Neural cell (in vitro differentiated cells): ENCODE data around the gene ZSCAN21. TPM values are rescaled to one million over a fixed set of nuclear protein-coding genes. Genes with fewer than 3 reads are reported as not detected.
A peak's percentile ranks its signal among the peaks of the same experiment; 100 is the strongest.

ENCODE experiments used
- H2AFZ ChIP-seq: fragments of 200-600, 300-800 bp; sonication (generic), shearing (Covaris generic); 2 replicates; pipeline ENCODE4 v1.6.0; 2014; ENCODE audit warnings: low read depth, mild to moderate bottlenecking, antibody characterized with exemption, low read length, moderate library complexity
- H3F3A ChIP-seq: fragments of 200-600 bp; shearing (Covaris generic); 2 replicates; pipeline ENCODE4 v1.6.1; 2016; ENCODE audit warnings: mild to moderate bottlenecking, moderate library complexity, mixed read lengths, antibody characterized with exemption, low read length; ENCODE audit not compliant: insufficient read depth, poor library complexity, severe bottlenecking
- H3K27ac ChIP-seq: fragments of 200-600, 300-800 bp; sonication (generic), shearing (Covaris generic); 2 replicates; pipeline ENCODE4 v1.5.1; 2014; ENCODE audit warnings: mild to moderate bottlenecking, low read length, moderate library complexity
- H3K27me3 ChIP-seq: fragments of 300-800, 200-600 bp; sonication (generic), shearing (Covaris generic); 2 replicates; pipeline ENCODE4 v1.6.0; 2014; ENCODE audit warnings: mild to moderate bottlenecking, low read depth, low read length, moderate library complexity; ENCODE audit not compliant: insufficient read depth
- H3K36me3 ChIP-seq: fragments of 300-800, 200-600 bp; sonication (generic), shearing (Covaris generic); 2 replicates; pipeline ENCODE4 v1.5.1; 2014; ENCODE audit warnings: mild to moderate bottlenecking, antibody characterized with exemption, low read length, moderate library complexity; ENCODE audit not compliant: insufficient read depth
- H3K4me2 ChIP-seq: fragments of 300-800, 200-600 bp; sonication (generic), shearing (Covaris generic); 2 replicates; pipeline ENCODE4 v1.6.0; 2014; ENCODE audit warnings: mild to moderate bottlenecking, low read length
- H3K4me3 ChIP-seq: fragments of 300-800, 200-600 bp; sonication (generic), shearing (Covaris generic); 2 replicates; pipeline ENCODE4 v1.5.1; 2014; ENCODE audit warnings: mild to moderate bottlenecking, low read length, moderate library complexity
- H3K79me2 ChIP-seq: fragments of 200-600 bp; shearing (Covaris generic); replicated peaks from 2 replicates; pipeline ENCODE4 v1.6.0; 2014; ENCODE audit warnings: mild to moderate bottlenecking, low read length, moderate library complexity; ENCODE audit not compliant: insufficient read depth
- H3K9ac ChIP-seq: fragments of 300-800, 200-600 bp; sonication (generic), shearing (Covaris generic); 2 replicates; pipeline ENCODE4 v1.6.1; 2016; ENCODE audit warnings: mild to moderate bottlenecking, low read length, mixed read lengths
- H3K9me2 ChIP-seq: fragments of 200-600 bp; shearing (Covaris generic); 2 replicates; pipeline ENCODE4 v1.6.1; 2016; ENCODE audit warnings: mild to moderate bottlenecking, low read length, mixed read lengths; ENCODE audit not compliant: insufficient read depth
- H3K9me3 ChIP-seq: fragments of 200-600, 300-800 bp; sonication (generic), shearing (Covaris generic); 2 replicates; pipeline ENCODE4 v1.6.1; 2016; ENCODE audit warnings: mild to moderate bottlenecking, mixed run types, low read length, moderate library complexity, mixed read lengths
- H4K20me1 ChIP-seq: fragments of 200-600 bp; shearing (Covaris generic); 2 replicates; pipeline ENCODE4 v1.6.1; 2016; ENCODE audit warnings: mild to moderate bottlenecking, mixed run types; ENCODE audit not compliant: insufficient read depth
- CTCF ChIP-seq: fragments of 450-650 bp; IDR thresholded peaks from 2 replicates; pipeline ENCODE4 v1.5.1; 2014; ENCODE audit warnings: antibody characterized with exemption, mild to moderate bottlenecking, moderate library complexity; ENCODE audit not compliant: poor library complexity, severe bottlenecking
- EP300 ChIP-seq: fragments of 450-650 bp; conservative IDR thresholded peaks from 2 replicates; pipeline ENCODE4 v1.6.1; 2014; ENCODE audit warnings: antibody characterized with exemption, mild to moderate bottlenecking, moderate library complexity; ENCODE audit not compliant: poor library complexity, severe bottlenecking
- EZH2 ChIP-seq: fragments of 200-600, 300-800 bp; shearing (Covaris generic), sonication (generic); IDR thresholded peaks from 2 replicates; pipeline ENCODE4 v1.6.1; 2014; ENCODE audit warnings: antibody characterized with exemption, low read length, borderline replicate concordance, mild to moderate bottlenecking; ENCODE audit not compliant: insufficient read depth, poor library complexity, severe bottlenecking
- MXI1 ChIP-seq: fragments of 450-650 bp; conservative IDR thresholded peaks from 2 replicates; pipeline ENCODE4 v1.6.1; 2014; ENCODE audit warnings: antibody characterized with exemption, mild to moderate bottlenecking; ENCODE audit not compliant: poor library complexity, severe bottlenecking
- POLR2AphosphoS5 ChIP-seq: IDR thresholded peaks from 2 replicates; pipeline ENCODE4 v1.6.1; 2012
- RAD21 ChIP-seq: fragments of 450-650 bp; conservative IDR thresholded peaks from 2 replicates; pipeline ENCODE4 v1.6.1; 2014; ENCODE audit warnings: antibody characterized with exemption, mild to moderate bottlenecking, moderate library complexity
- REST ChIP-seq: IDR thresholded peaks from 2 replicates; pipeline ENCODE4 v1.6.1; 2012; ENCODE audit warnings: borderline replicate concordance
- SMC3 ChIP-seq: fragments of 450-650 bp; conservative IDR thresholded peaks from 2 replicates; pipeline ENCODE4 v1.6.1; 2014; ENCODE audit warnings: antibody characterized with exemption, mild to moderate bottlenecking, moderate library complexity; ENCODE audit not compliant: poor library complexity
- TAF1 ChIP-seq: IDR thresholded peaks from 2 replicates; pipeline ENCODE4 v1.6.1; 2012; ENCODE audit warnings: low read depth
- polyA plus RNA-seq: library from polyadenylated mRNA; depleted of rRNA; stranded (reverse); fragments of >200 nt; gene quantifications from 2 replicates; pipeline ENCODE4 v1.2.3, GENCODE V29; 2014

The ZSCAN21 gene
- polyA plus RNA-seq, 1 donor from 2014 or later, result 27.6 TPM

GRCh38 chr7:100017300-100017699 is 32.3 kb upstream of the ZSCAN21 start:
- H3K27me3 ChIP-seq, result no peaks in the 10 kb centered on the region
- H4K20me1 ChIP-seq, result no peaks in the 10 kb centered on the region
- no peak overlapping the region for H2AFZ ChIP-seq
- no peaks in the 10 kb centered on the region for H3K36me3 ChIP-seq
- no peak for TF ChIP-seq CTCF
- TF ChIP-seq REST, result no peak
- TF ChIP-seq MXI1, result no peak
- no peak for TF ChIP-seq RAD21
- peak overlapping the region; percentile 95 for H3K4me2 ChIP-seq
- H3F3A ChIP-seq, result no peaks in the 10 kb centered on the region
- H3K9me2 ChIP-seq, result no peaks in the 10 kb centered on the region
- H3K79me2 ChIP-seq, result peaks cover 60% of the 10 kb centered on the region
- no peak overlapping the region for H3K9ac ChIP-seq
- peak overlapping the region; percentile 98 for H3K27ac ChIP-seq
- H3K4me3 ChIP-seq, result peak overlapping the region; percentile 91
- H3K9me3 ChIP-seq, result no peaks in the 10 kb centered on the region

GRCh38 chr7:100017875-100018274 is 31.7 kb upstream of the ZSCAN21 start:
- H3K9me2 ChIP-seq, result no peaks in the 10 kb centered on the region
- H2AFZ ChIP-seq, result no peak overlapping the region
- peak overlapping the region; percentile 91 for H3K4me3 ChIP-seq
- no peak for TF ChIP-seq SMC3
- no peak for TF ChIP-seq EP300
- TF ChIP-seq RAD21, result no peak
- TF ChIP-seq EZH2, result no peak
- TF ChIP-seq CTCF, result no peak
- no peak for TF ChIP-seq REST
- TF ChIP-seq MXI1, result no peak
- TF ChIP-seq POLR2AphosphoS5, result no peak
- no peak for TF ChIP-seq TAF1
- no peaks in the 10 kb centered on the region for H4K20me1 ChIP-seq
- H3K9ac ChIP-seq, result no peak overlapping the region
- no peaks in the 10 kb centered on the region for H3K27me3 ChIP-seq
- no peak overlapping the region for H3K27ac ChIP-seq
- H3K4me2 ChIP-seq, result no peak overlapping the region
- H3K36me3 ChIP-seq, result no peaks in the 10 kb centered on the region
- peaks cover 66% of the 10 kb centered on the region for H3K79me2 ChIP-seq
- H3F3A ChIP-seq, result no peaks in the 10 kb centered on the region
- no peaks in the 10 kb centered on the region for H3K9me3 ChIP-seq
